ENCODE results near the gene EIF1B.

Gene EIF1B

GRCh38 chr3:40329071-40329470 is 19.6 kb downstream of the EIF1B start:
- H3K27me3 ChIP-seq (ENCODE audit: control insufficient read depth, insufficient read depth, low read length): no peaks in the 10 kb centered on the region
- no peak overlapping the region for H3K9ac ChIP-seq (ENCODE audit: low read length)
- no peak overlapping the region for H3K27ac ChIP-seq (ENCODE audit: low read depth, low read length)
- no peak overlapping the region for H3K4me3 ChIP-seq (ENCODE audit: low read depth, low read length)
- H3K36me3 ChIP-seq (ENCODE audit: control insufficient read depth, insufficient read depth, low read length): no peaks in the 10 kb centered on the region
- H3K9me3 ChIP-seq (ENCODE audit: control insufficient read depth, insufficient read depth, low read depth, low read length): no peaks in the 10 kb centered on the region
- peaks cover 19% of the 10 kb centered on the region for H3K4me1 ChIP-seq (ENCODE audit: control insufficient read depth, insufficient read depth, low read length)

GRCh38 chr3:40332684-40333083 is 23.2 kb downstream of the EIF1B start:
- Histone ChIP-seq H3K27me3 (ENCODE audit: control insufficient read depth, insufficient read depth, low read length) (no peaks in the 10 kb centered on the region), H3K27ac (ENCODE audit: low read depth, low read length) (no peak overlapping the region), H3K4me1 (ENCODE audit: control insufficient read depth, insufficient read depth, low read length) (peaks cover 19% of the 10 kb centered on the region), H3K9ac (ENCODE audit: low read length) (no peak overlapping the region), H3K4me3 (ENCODE audit: low read depth, low read length) (no peak overlapping the region), H3K36me3 (ENCODE audit: control insufficient read depth, insufficient read depth, low read length) (no peaks in the 10 kb centered on the region), H3K9me3 (ENCODE audit: control insufficient read depth, insufficient read depth, low read depth, low read length) (no peaks in the 10 kb centered on the region)

GRCh38 chr3:40333416-40333815 is 23.9 kb downstream of the EIF1B start:
- Histone ChIP-seq H3K4me3 (ENCODE audit: low read depth, low read length) (no peak overlapping the region), H3K27me3 (ENCODE audit: control insufficient read depth, insufficient read depth, low read length) (no peaks in the 10 kb centered on the region), H3K9me3 (ENCODE audit: control insufficient read depth, insufficient read depth, low read depth, low read length) (no peaks in the 10 kb centered on the region), H3K9ac (ENCODE audit: low read length) (no peak overlapping the region), H3K4me1 (ENCODE audit: control insufficient read depth, insufficient read depth, low read length) (peaks cover 12% of the 10 kb centered on the region), H3K27ac (ENCODE audit: low read depth, low read length) (no peak overlapping the region), H3K36me3 (ENCODE audit: control insufficient read depth, insufficient read depth, low read length) (no peaks in the 10 kb centered on the region)

- H3K36me3 ChIP-seq (ENCODE audit: control insufficient read depth, insufficient read depth, low read length): no peaks in the 10 kb centered on the region
- peaks cover 7% of the 10 kb centered on the region for H3K4me1 ChIP-seq (ENCODE audit: control insufficient read depth, insufficient read depth, low read length)
- H3K27ac ChIP-seq (ENCODE audit: low read depth, low read length): no peak overlapping the region
These were observed 24.3 kb downstream of the EIF1B start for GRCh38 chr3:40333852-40334251.

GRCh38 chr3:40336101-40336500 is 26.6 kb downstream of the EIF1B start:
- no peak overlapping the region for H3K27ac ChIP-seq (ENCODE audit: low read depth, low read length)
- H3K27me3 ChIP-seq (ENCODE audit: control insufficient read depth, insufficient read depth, low read length): no peaks in the 10 kb centered on the region
- H3K36me3 ChIP-seq (ENCODE audit: control insufficient read depth, insufficient read depth, low read length): no peaks in the 10 kb centered on the region

More at GRCh38 chr3:40333852-40334251, 24.3 kb downstream of the EIF1B start:
- Histone ChIP-seq H3K4me3 (ENCODE audit: low read depth, low read length) (no peak overlapping the region), H3K9ac (ENCODE audit: low read length) (no peak overlapping the region), H3K27me3 (ENCODE audit: control insufficient read depth, insufficient read depth, low read length) (no peaks in the 10 kb centered on the region), H3K9me3 (ENCODE audit: control insufficient read depth, insufficient read depth, low read depth, low read length) (no peaks in the 10 kb centered on the region)

GRCh38 chr3:40336511-40337135 is 27.1 kb downstream of the EIF1B start:
- H3K9ac ChIP-seq (ENCODE audit: low read length): no peak overlapping the region
- no peak overlapping the region for H3K4me3 ChIP-seq (ENCODE audit: low read depth, low read length)
- H3K4me1 ChIP-seq (ENCODE audit: control insufficient read depth, insufficient read depth, low read length): no peaks in the 10 kb centered on the region
- no peaks in the 10 kb centered on the region for H3K27me3 ChIP-seq (ENCODE audit: control insufficient read depth, insufficient read depth, low read length)
- no peaks in the 10 kb centered on the region for H3K9me3 ChIP-seq (ENCODE audit: control insufficient read depth, insufficient read depth, low read depth, low read length)
- no peaks in the 10 kb centered on the region for H3K36me3 ChIP-seq (ENCODE audit: control insufficient read depth, insufficient read depth, low read length)
- H3K27ac ChIP-seq (ENCODE audit: low read depth, low read length): no peak overlapping the region

More at GRCh38 chr3:40336101-40336500, 26.6 kb downstream of the EIF1B start:
- H3K4me1 ChIP-seq (ENCODE audit: control insufficient read depth, insufficient read depth, low read length): no peaks in the 10 kb centered on the region
- H3K9me3 ChIP-seq (ENCODE audit: control insufficient read depth, insufficient read depth, low read depth, low read length): no peaks in the 10 kb centered on the region
- H3K4me3 ChIP-seq (ENCODE audit: low read depth, low read length): no peak overlapping the region
- H3K9ac ChIP-seq (ENCODE audit: low read length): no peak overlapping the region

- H3K4me3 ChIP-seq (ENCODE audit: low read depth, low read length): no peak overlapping the region
- no peak overlapping the region for H3K27ac ChIP-seq (ENCODE audit: low read depth, low read length)
- H3K27me3 ChIP-seq (ENCODE audit: control insufficient read depth, insufficient read depth, low read length): no peaks in the 10 kb centered on the region
- H3K36me3 ChIP-seq (ENCODE audit: control insufficient read depth, insufficient read depth, low read length): no peaks in the 10 kb centered on the region
- H3K9ac ChIP-seq (ENCODE audit: low read length): no peak overlapping the region
- no peaks in the 10 kb centered on the region for H3K9me3 ChIP-seq (ENCODE audit: control insufficient read depth, insufficient read depth, low read depth, low read length)
- H3K4me1 ChIP-seq (ENCODE audit: control insufficient read depth, insufficient read depth, low read length): no peaks in the 10 kb centered on the region
These were observed 27.9 kb downstream of the EIF1B start for GRCh38 chr3:40337136-40338108.

GRCh38 chr3:40339871-40340270 is 30.4 kb downstream of the EIF1B start:
- H3K4me3 ChIP-seq (ENCODE audit: low read depth, low read length): no peak overlapping the region

GRCh38 chr3:40340541-40341170 is 31.1 kb downstream of the EIF1B start:
- Histone ChIP-seq H3K36me3 (ENCODE audit: control insufficient read depth, insufficient read depth, low read length) (no peaks in the 10 kb centered on the region), H3K9ac (ENCODE audit: low read length) (no peak overlapping the region), H3K27ac (ENCODE audit: low read depth, low read length) (no peak overlapping the region), H3K4me1 (ENCODE audit: control insufficient read depth, insufficient read depth, low read length) (no peaks in the 10 kb centered on the region), H3K4me3 (ENCODE audit: low read depth, low read length) (no peak overlapping the region), H3K9me3 (ENCODE audit: control insufficient read depth, insufficient read depth, low read depth, low read length) (no peaks in the 10 kb centered on the region), H3K27me3 (ENCODE audit: control insufficient read depth, insufficient read depth, low read length) (no peaks in the 10 kb centered on the region)

More at GRCh38 chr3:40339871-40340270, 30.4 kb downstream of the EIF1B start:
- H3K27me3 ChIP-seq (ENCODE audit: control insufficient read depth, insufficient read depth, low read length): no peaks in the 10 kb centered on the region
- no peaks in the 10 kb centered on the region for H3K4me1 ChIP-seq (ENCODE audit: control insufficient read depth, insufficient read depth, low read length)
- H3K9me3 ChIP-seq (ENCODE audit: control insufficient read depth, insufficient read depth, low read depth, low read length): no peaks in the 10 kb centered on the region
- H3K9ac ChIP-seq (ENCODE audit: low read length): no peak overlapping the region
- H3K36me3 ChIP-seq (ENCODE audit: control insufficient read depth, insufficient read depth, low read length): no peaks in the 10 kb centered on the region
- no peak overlapping the region for H3K27ac ChIP-seq (ENCODE audit: low read depth, low read length)

- Histone ChIP-seq H3K9me3 (ENCODE audit: control insufficient read depth, insufficient read depth, low read depth, low read length) (no peaks in the 10 kb centered on the region), H3K27ac (ENCODE audit: low read depth, low read length) (no peak overlapping the region), H3K36me3 (ENCODE audit: control insufficient read depth, insufficient read depth, low read length) (no peaks in the 10 kb centered on the region), H3K4me1 (ENCODE audit: control insufficient read depth, insufficient read depth, low read length) (no peaks in the 10 kb centered on the region), H3K9ac (ENCODE audit: low read length) (no peak overlapping the region), H3K27me3 (ENCODE audit: control insufficient read depth, insufficient read depth, low read length) (no peaks in the 10 kb centered on the region), H3K4me3 (ENCODE audit: low read depth, low read length) (no peak overlapping the region)
These were observed 32.2 kb downstream of the EIF1B start for GRCh38 chr3:40341671-40342070.

- Histone ChIP-seq H3K36me3 (ENCODE audit: control insufficient read depth, insufficient read depth, low read length) (no peaks in the 10 kb centered on the region), H3K27me3 (ENCODE audit: control insufficient read depth, insufficient read depth, low read length) (peaks cover 5% of the 10 kb centered on the region; the same call in 1 of the 2 replicates)
These were observed 41.0 kb downstream of the EIF1B start for GRCh38 chr3:40350529-40350928.

More at GRCh38 chr3:40350529-40350928, 41.0 kb downstream of the EIF1B start:
- no peaks in the 10 kb centered on the region for H3K4me1 ChIP-seq (ENCODE audit: control insufficient read depth, insufficient read depth, low read length)
- peaks cover 20% of the 10 kb centered on the region for H3K9me3 ChIP-seq (ENCODE audit: control insufficient read depth, insufficient read depth, low read depth, low read length)
- H3K9ac ChIP-seq (ENCODE audit: low read length): no peak overlapping the region
- no peak overlapping the region for H3K27ac ChIP-seq (ENCODE audit: low read depth, low read length)
- no peak overlapping the region for H3K4me3 ChIP-seq (ENCODE audit: low read depth, low read length)

All from HUES6 (cell line).